Measurements from ENCODE around the gene MSRB1. TPM values are rescaled to one million over a fixed set of nuclear protein-coding genes. Genes with fewer than 3 reads are reported as not detected.

MSRB1 gene
- total RNA-seq: 10 to 100 TPM; 10.8 to 19.9 (median 14.8) TPM
- 9.5 TPM for total RNA-seq (2013)

- ATAC-seq: peak; percentile 98 to 99 (median 98)
- intact Hi-C loops (cut with micrococcal nuclease): no loop called here
These were observed at the start of gene MSRB1 for GRCh38 chr16:1942810-1943726. MSRB1 (minus strand) TSS chr16:1943199; CDS start chr16:1943156, 43 bp downstream.

GRCh38 chr16:1991948-1992703 is 49.1 kb upstream of the MSRB1 start:
- DNase-seq (peak; percentile 95 to 99), ATAC-seq (peak; percentile 82 to 94 (median 83))
- TF ChIP-seq CTCF (IDR thresholded peaks at IDR 0.05): no peak
- intact Hi-C loops (cut with micrococcal nuclease): no loop called here
- peak overlapping the region; percentile 15 for H3K4me3 ChIP-seq (ENCODE audit: low read length)
- Mint-ChIP-seq H3K4me1 (peaks cover 0 to 34% of the 10 kb centered on the region in 2 donors), H3K27me3 (ENCODE audit: low read depth in 2 of 2) (peaks cover 0 to 2% of the 10 kb centered on the region in 2 donors), H3K36me3 (no peaks in the 10 kb centered on the region), H3K9me3 (no peaks in the 10 kb centered on the region), H3K27ac (peak overlapping the region; percentile 84), H3K4me3 (peak overlapping the region; percentile 84)
- 4% methylated on average over 96 of the region's 96 CpGs for WGBS (ENCODE audit: insufficient coverage)
- H3K27me3 ChIP-seq (ENCODE audit: control insufficient read depth, insufficient read depth, low read length): peaks cover 2% of the 10 kb centered on the region
- no peaks in the 10 kb centered on the region for H3K9me3 ChIP-seq (ENCODE audit: control insufficient read depth, insufficient read depth, low read length)
- H3K4me1 ChIP-seq (ENCODE audit: control insufficient read depth, insufficient read depth, low read length): peaks cover 36% of the 10 kb centered on the region
- peak overlapping the region; percentile 72 for H3K27ac ChIP-seq (ENCODE audit: low read length)
- peaks cover 4% of the 10 kb centered on the region for H3K36me3 ChIP-seq (ENCODE audit: control insufficient read depth, insufficient read depth, low read length)

More at GRCh38 chr16:1942810-1943726, at the start of gene MSRB1:
- Mint-ChIP-seq H3K4me3 (peak within 1 kb of the TSS; percentile 90), H3K9me3 (no peaks in the 10 kb centered on the region), H3K4me1 (peaks cover 6 to 24% of the 10 kb centered on the region in 2 donors), H3K27me3 (ENCODE audit: low read depth in 2 of 2) (no peaks in the 10 kb centered on the region), H3K36me3 (no peaks in the 10 kb centered on the region), H3K27ac (peak within 1 kb of the TSS; percentile 74 to 91)
- Histone ChIP-seq H3K27ac (ENCODE audit: low read length) (peak within 1 kb of the TSS; percentile 55), H3K4me3 (ENCODE audit: low read length) (peak within 1 kb of the TSS; percentile 74), H3K9me3 (ENCODE audit: control insufficient read depth, insufficient read depth, low read length) (no peaks in the 10 kb centered on the region), H3K4me1 (ENCODE audit: control insufficient read depth, insufficient read depth, low read length) (peaks cover 27% of the 10 kb centered on the region), H3K36me3 (ENCODE audit: control insufficient read depth, insufficient read depth, low read length) (peaks cover 14% of the 10 kb centered on the region), H3K27me3 (ENCODE audit: control insufficient read depth, insufficient read depth, low read length) (no peaks in the 10 kb centered on the region)
- no peak for TF ChIP-seq CTCF (IDR thresholded peaks at IDR 0.05)
- peak; percentile 98 to 100 for DNase-seq
- 1% methylated on average over 74 of the region's 77 CpGs for WGBS (ENCODE audit: insufficient coverage)

GRCh38 chr16:1991588-1991947 is 48.6 kb upstream of the MSRB1 start:
- intact Hi-C loops (cut with micrococcal nuclease): no loop called here
- Mint-ChIP-seq H3K27me3 (ENCODE audit: low read depth in 2 of 2) (peaks cover 0 to 2% of the 10 kb centered on the region in 2 donors), H3K4me3 (peak overlapping the region; percentile 84), H3K36me3 (no peaks in the 10 kb centered on the region), H3K4me1 (peaks cover 0 to 39% of the 10 kb centered on the region in 2 donors), H3K27ac (peak overlapping the region; percentile 84), H3K9me3 (no peaks in the 10 kb centered on the region)
- ATAC-seq: no peak
- no peak for TF ChIP-seq CTCF (IDR thresholded peaks at IDR 0.05)
- peak overlapping the region; percentile 15 for H3K4me3 ChIP-seq (ENCODE audit: low read length)
- H3K4me1 ChIP-seq (ENCODE audit: control insufficient read depth, insufficient read depth, low read length): peaks cover 36% of the 10 kb centered on the region
- H3K27ac ChIP-seq (ENCODE audit: low read length): peak overlapping the region; percentile 72
- no peaks in the 10 kb centered on the region for H3K9me3 ChIP-seq (ENCODE audit: control insufficient read depth, insufficient read depth, low read length)
- WGBS (ENCODE audit: insufficient coverage): 8% methylated on average over 22 of the region's 22 CpGs
- H3K36me3 ChIP-seq (ENCODE audit: control insufficient read depth, insufficient read depth, low read length): peaks cover under 1% of the 10 kb centered on the region
- no peak for DNase-seq
- H3K27me3 ChIP-seq (ENCODE audit: control insufficient read depth, insufficient read depth, low read length): peaks cover 2% of the 10 kb centered on the region

All from natural killer cell (primary cell).